ENCODE data around the gene SLC17A6. TPM values are rescaled to one million over a fixed set of nuclear protein-coding genes. Genes with fewer than 3 reads are reported as not detected.

SLC17A6 gene
- total RNA-seq (2014; rRNA removed; shearing (Covaris generic)) = not detected in 2 replicates
- not detected in 2 replicates for polyA plus RNA-seq (2016; fragmentation: Nextera tagmentation; extraction: Ambion mirVana)

- Histone ChIP-seq H3K9me3 (ENCODE audit: low read depth) (no peaks in the 10 kb centered on the region), H3K4me1 (ENCODE audit: insufficient read depth) (no peaks in the 10 kb centered on the region), H4K20me1 (ENCODE audit: insufficient read depth) (no peaks in the 10 kb centered on the region), H2AFZ (no peak within 1 kb of the TSS), H3K79me2 (ENCODE audit: insufficient read depth) (no peaks in the 10 kb centered on the region), H3K9me2 (ENCODE audit: insufficient read depth) (no peaks in the 10 kb centered on the region), H3K36me3 (ENCODE audit: low read depth) (no peaks in the 10 kb centered on the region), H3F3A (ENCODE audit: insufficient read depth) (no peaks in the 10 kb centered on the region), H3K9ac (no peak within 1 kb of the TSS), H3K4me2 (ENCODE audit: unreplicated experiment) (no peak within 1 kb of the TSS), H3K27me3 (replicated peaks; ENCODE audit: insufficient read depth) (peaks cover 48% of the 10 kb centered on the region), H3K4me3 (no peak within 1 kb of the TSS), H3K27ac (no peak within 1 kb of the TSS)
- DNase-seq = peak; percentile 59
- in situ Hi-C loops (cut with MboI) = loop anchor here (10.0 kb wide), 2 partner anchors 207 to 447 kb away; no protein-coding TSS in a partner anchor
- WGBS, 2 experiments (ENCODE audit: low coverage in 1 of 2, low lambda C conversion rate in 2 of 2, missing lambda C conversion rate in 2 of 2) = 3% methylated on average over 28 of the region's 28 CpGs
- no peak for TF ChIP-seq EZH2phosphoT487 (IDR thresholded peaks at IDR 0.05; ENCODE audit: insufficient read depth, low read depth)
- no peak for TF ChIP-seq EZH2 (IDR thresholded peaks at IDR 0.05; ENCODE audit: insufficient read depth, poor library complexity, severe bottlenecking)
Measured at GRCh38 chr11:22337596-22338485, at the start of gene SLC17A6. SLC17A6 (plus strand) TSS chr11:22338381; CDS start chr11:22338534, 153 bp downstream.

- TF ChIP-seq EZH2phosphoT487 (IDR thresholded peaks at IDR 0.05; ENCODE audit: insufficient read depth, low read depth) (no peak), EZH2 (IDR thresholded peaks at IDR 0.05; ENCODE audit: insufficient read depth, poor library complexity, severe bottlenecking) (no peak)
- H3K4me3 ChIP-seq = no peak overlapping the region
- no peak for DNase-seq
Measured at GRCh38 chr11:22302368-22302767, 35.8 kb upstream of the SLC17A6 start.

GRCh38 chr11:22304337-22304961 lies 33.7 kb upstream of the SLC17A6 start:
- Histone ChIP-seq H3K27me3 (replicated peaks; ENCODE audit: insufficient read depth) (no peaks in the 10 kb centered on the region), H4K20me1 (ENCODE audit: insufficient read depth) (no peaks in the 10 kb centered on the region), H2AFZ (no peak overlapping the region), H3K36me3 (ENCODE audit: low read depth) (no peaks in the 10 kb centered on the region), H3K9me2 (ENCODE audit: insufficient read depth) (no peaks in the 10 kb centered on the region), H3K27ac (no peak overlapping the region), H3K4me2 (ENCODE audit: unreplicated experiment) (no peak overlapping the region), H3K4me1 (ENCODE audit: insufficient read depth) (no peaks in the 10 kb centered on the region), H3K9ac (no peak overlapping the region), H3F3A (ENCODE audit: insufficient read depth) (no peaks in the 10 kb centered on the region), H3K79me2 (ENCODE audit: insufficient read depth) (no peaks in the 10 kb centered on the region), H3K4me3 (no peak overlapping the region), H3K9me3 (ENCODE audit: low read depth) (no peaks in the 10 kb centered on the region)
- WGBS, 2 experiments (ENCODE audit: low coverage in 1 of 2, low lambda C conversion rate in 2 of 2, missing lambda C conversion rate in 2 of 2) = 28 to 30% methylated on average over 5 of the region's 5 CpGs
- in situ Hi-C loops (cut with MboI) = no loop called here
- TF ChIP-seq EZH2 (IDR thresholded peaks at IDR 0.05; ENCODE audit: insufficient read depth, poor library complexity, severe bottlenecking) = no peak
- no peak for TF ChIP-seq EZH2phosphoT487 (IDR thresholded peaks at IDR 0.05; ENCODE audit: insufficient read depth, low read depth)
- DNase-seq = peak; percentile 57

More at GRCh38 chr11:22302368-22302767, 35.8 kb upstream of the SLC17A6 start:
- Histone ChIP-seq H3K36me3 (ENCODE audit: low read depth) (no peaks in the 10 kb centered on the region), H3K4me2 (ENCODE audit: unreplicated experiment) (no peak overlapping the region), H4K20me1 (ENCODE audit: insufficient read depth) (no peaks in the 10 kb centered on the region), H3K9ac (no peak overlapping the region), H2AFZ (no peak overlapping the region), H3K9me2 (ENCODE audit: insufficient read depth) (no peaks in the 10 kb centered on the region), H3K79me2 (ENCODE audit: insufficient read depth) (no peaks in the 10 kb centered on the region), H3K9me3 (ENCODE audit: low read depth) (no peaks in the 10 kb centered on the region), H3K27me3 (replicated peaks; ENCODE audit: insufficient read depth) (no peaks in the 10 kb centered on the region), H3K27ac (no peak overlapping the region), H3F3A (ENCODE audit: insufficient read depth) (no peaks in the 10 kb centered on the region), H3K4me1 (ENCODE audit: insufficient read depth) (no peaks in the 10 kb centered on the region)
- in situ Hi-C loops (cut with MboI) = no loop called here

GRCh38 chr11:22317656-22318055 lies 20.5 kb upstream of the SLC17A6 start:
- in situ Hi-C loops (cut with MboI) = no loop called here
- Histone ChIP-seq H3F3A (ENCODE audit: insufficient read depth) (no peaks in the 10 kb centered on the region), H3K4me3 (no peak overlapping the region), H3K27ac (no peak overlapping the region), H3K9me3 (ENCODE audit: low read depth) (no peaks in the 10 kb centered on the region), H3K36me3 (ENCODE audit: low read depth) (no peaks in the 10 kb centered on the region), H3K4me1 (ENCODE audit: insufficient read depth) (no peaks in the 10 kb centered on the region), H3K4me2 (ENCODE audit: unreplicated experiment) (no peak overlapping the region), H3K27me3 (replicated peaks; ENCODE audit: insufficient read depth) (no peaks in the 10 kb centered on the region), H2AFZ (no peak overlapping the region), H3K9me2 (ENCODE audit: insufficient read depth) (no peaks in the 10 kb centered on the region), H3K79me2 (ENCODE audit: insufficient read depth) (no peaks in the 10 kb centered on the region), H4K20me1 (ENCODE audit: insufficient read depth) (no peaks in the 10 kb centered on the region), H3K9ac (no peak overlapping the region)
- DNase-seq = no peak
- WGBS, 2 experiments (ENCODE audit: low coverage in 1 of 2, low lambda C conversion rate in 2 of 2, missing lambda C conversion rate in 2 of 2) = 34 to 39% methylated on average over 15 of the region's 15 CpGs
- TF ChIP-seq EZH2 (IDR thresholded peaks at IDR 0.05; ENCODE audit: insufficient read depth, poor library complexity, severe bottlenecking) (no peak), EZH2phosphoT487 (IDR thresholded peaks at IDR 0.05; ENCODE audit: insufficient read depth, low read depth) (no peak)

Measured in GM23248 (cell line).